NCI-H82 (cell line): ENCODE results near the gene PRKD1.
"Not testable (repeated sequence)": the region's sequence is repeated elsewhere in the genome, so short reads cannot be mapped to it uniquely, and the experiment has no call there.

Source experiments
- DNase-seq: peaks from one replicate; lab custom pipeline; 2025; lab: John Stamatoyannopoulos, UW

Gene PRKD1

GRCh38 chr14:29738950-29739349, 188.7 kb downstream of the PRKD1 start:
- no peak for DNase-seq

DNA sequence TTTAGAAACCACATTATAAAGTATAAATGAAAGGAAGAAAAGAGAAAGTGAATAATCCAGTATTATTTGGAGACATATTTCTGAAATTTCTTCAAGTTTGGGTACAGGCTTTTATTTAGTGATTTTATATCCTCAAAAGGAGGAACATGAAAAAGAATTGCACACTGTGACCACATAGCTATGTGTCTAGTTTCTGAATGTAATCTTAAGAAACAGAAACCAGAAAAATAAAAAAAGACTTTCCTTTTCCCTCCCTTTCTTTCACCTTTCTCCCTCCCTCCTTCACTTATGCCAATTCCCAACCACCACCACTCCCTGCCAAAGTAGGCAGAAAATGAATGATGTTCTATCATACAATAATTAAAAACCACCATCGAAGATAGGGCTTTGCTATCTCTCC, 189.6 kb downstream of the PRKD1 start:
- no peak for DNase-seq

- no peak for DNase-seq
These were observed 192.2 kb downstream of the PRKD1 start for GRCh38 chr14:29735459-29735858.

DNA sequence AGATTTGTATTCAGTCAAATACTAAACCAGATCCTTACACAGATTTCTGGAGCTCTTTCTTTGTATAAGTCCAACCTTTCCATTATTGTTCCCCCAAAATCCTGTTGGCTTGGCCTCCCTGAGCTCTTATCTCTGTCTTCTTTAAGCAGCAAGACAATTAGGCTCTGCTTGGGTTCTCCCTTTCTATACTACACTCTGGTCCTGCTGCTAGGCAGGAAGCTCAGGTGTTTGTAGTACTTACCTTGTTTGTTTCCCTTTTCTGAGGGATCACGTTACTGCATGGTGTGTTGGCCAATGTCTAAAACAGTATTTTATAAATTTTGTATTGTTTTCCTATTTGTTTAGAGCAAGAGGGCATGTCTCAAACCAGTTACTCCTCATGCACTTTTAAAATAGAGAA, 192.9 kb downstream of the PRKD1 start:
- DNase-seq, result no peak

DNA sequence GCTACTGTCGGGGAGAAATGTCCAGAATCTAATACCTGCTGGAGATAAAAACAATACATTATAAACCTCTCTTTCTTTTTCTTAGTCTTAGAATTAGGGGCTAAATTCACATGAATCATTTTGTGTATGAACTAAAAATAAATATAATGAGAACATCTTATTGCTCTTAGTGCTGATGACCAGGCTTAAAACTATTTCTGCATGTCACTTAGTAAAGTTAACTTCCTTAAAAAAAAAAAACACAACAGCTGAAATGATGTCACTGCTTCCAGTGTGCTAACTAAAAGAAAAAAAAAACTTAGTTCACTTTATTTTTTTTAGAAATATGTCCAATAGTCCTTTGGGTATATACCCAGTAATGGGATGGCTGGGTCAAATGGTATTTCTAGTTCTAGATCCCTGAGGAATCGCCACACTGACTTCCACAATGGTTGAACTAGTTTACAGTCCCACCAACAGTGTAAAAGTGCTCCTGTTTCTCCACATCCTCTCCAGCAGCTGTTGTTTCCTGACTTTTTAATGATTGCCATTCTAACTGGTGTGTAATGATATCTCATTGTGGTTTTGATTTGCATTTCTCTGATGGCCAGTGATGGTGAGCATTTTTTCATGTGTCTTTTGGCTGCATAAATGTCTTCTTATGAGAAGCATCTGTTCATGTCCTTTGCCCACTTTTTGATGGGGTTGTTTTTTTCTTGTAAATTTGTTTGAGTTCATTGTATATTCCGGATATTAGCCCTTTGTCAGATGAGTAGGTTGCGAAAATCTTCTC, 200.9 kb downstream of the PRKD1 start:
- DNase-seq, result not testable (repeated sequence)

- no peak for DNase-seq
These were observed 202.7 kb downstream of the PRKD1 start for GRCh38 chr14:29724991-29725390.

GRCh38 chr14:29722831-29723230, 204.8 kb downstream of the PRKD1 start:
- DNase-seq, result no peak

- DNase-seq, result no peak
These were observed 206.1 kb downstream of the PRKD1 start for GRCh38 chr14:29721586-29721985.

- DNase-seq, result no peak
These were observed 209.7 kb downstream of the PRKD1 start for GRCh38 chr14:29717901-29718300.

DNA sequence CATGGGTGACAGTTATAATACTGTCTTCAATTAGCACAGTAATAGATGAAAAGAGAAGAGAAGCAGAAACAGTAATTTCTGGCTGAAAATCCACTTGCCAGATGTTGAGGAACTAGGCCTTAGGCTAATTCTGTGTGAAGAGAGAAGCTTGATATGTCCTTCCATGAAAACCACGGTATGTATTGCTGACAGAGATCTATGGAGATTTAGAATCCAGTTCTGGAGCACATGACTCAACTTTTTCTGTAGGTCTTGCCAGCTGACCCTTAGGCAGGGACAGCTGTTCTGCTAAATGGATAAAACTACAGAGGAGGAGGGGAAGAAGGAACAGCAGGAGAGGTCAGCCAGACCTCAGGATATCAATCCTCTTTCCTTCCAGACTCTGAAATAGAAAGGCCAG, 211.5 kb downstream of the PRKD1 start:
- peak; percentile 12 for DNase-seq

GRCh38 chr14:29712601-29713000, 215.0 kb downstream of the PRKD1 start:
- DNase-seq, result no peak

GRCh38 chr14:29710015-29710414, 217.6 kb downstream of the PRKD1 start:
- DNase-seq, result peak; percentile 1

GRCh38 chr14:29709490-29709889, 218.2 kb downstream of the PRKD1 start:
- DNase-seq, result no peak

DNA sequence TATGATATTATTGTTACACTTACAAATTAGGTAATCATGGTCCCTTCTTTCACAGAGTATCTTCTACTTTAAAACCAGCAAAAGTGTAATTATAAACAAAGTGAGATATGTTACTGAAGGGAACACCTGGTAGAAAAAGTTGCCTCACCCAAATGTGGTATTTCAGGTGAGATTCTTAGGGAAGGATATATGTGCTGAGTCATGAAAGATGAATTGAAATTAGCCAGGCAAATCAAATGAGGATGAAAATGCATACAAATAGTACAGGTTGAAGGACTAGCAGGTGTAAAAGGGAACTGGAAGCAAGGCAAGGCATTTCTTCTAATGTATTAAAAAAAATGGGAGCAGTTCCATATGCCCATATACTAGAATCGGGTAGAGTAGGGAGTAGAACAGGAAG, 220.9 kb downstream of the PRKD1 start:
- DNase-seq, result no peak

DNA sequence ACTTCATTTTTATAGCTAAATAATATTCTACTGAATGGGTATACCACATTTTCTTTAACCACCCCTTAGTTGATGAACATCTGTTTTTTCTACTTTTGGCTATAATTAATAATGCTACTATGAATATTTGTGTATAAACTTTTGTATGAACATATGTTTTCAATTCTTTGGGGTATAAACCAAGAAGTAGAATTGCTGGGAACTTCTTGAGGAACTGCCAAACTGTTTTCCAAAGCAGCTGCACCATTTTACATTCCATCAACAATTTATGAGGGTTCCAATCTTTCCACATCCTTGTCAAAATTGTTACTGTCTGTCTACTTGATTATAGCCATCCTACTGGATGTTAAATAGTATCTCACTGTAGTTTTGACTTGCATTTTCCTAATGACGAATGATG, 221.8 kb downstream of the PRKD1 start:
- DNase-seq, result no peak

- DNase-seq, result not testable (repeated sequence)
These were observed 238.1 kb downstream of the PRKD1 start for GRCh38 chr14:29689597-29689996.

DNA sequence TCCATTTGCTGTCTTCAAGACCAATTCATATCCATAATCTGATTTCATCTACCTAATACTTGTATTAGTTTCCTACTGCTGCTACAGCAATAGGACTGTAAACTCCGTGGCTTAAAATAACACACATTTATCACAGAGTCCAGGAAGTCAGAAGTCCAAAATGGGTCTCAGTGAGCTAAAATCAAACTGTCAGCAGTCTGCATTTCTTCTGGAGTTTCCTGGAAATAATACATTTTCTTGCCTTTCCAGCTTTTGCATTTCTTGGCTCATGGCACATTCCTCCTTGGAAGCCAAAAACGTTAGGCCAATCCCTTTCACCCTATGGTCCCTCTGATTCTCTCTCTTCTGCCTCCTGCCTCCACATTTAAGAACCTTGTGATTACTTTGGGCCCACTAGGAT, 239.8 kb downstream of the PRKD1 start:
- no peak for DNase-seq

GRCh38 chr14:29687071-29687765, 240.4 kb downstream of the PRKD1 start:
- no peak for DNase-seq

- DNase-seq, result no peak
These were observed 242.7 kb downstream of the PRKD1 start for GRCh38 chr14:29684926-29685325.

GRCh38 chr14:29682789-29683188, 244.9 kb downstream of the PRKD1 start:
- no peak for DNase-seq

- no peak for DNase-seq
These were observed 246.3 kb downstream of the PRKD1 start for GRCh38 chr14:29681316-29681715.

DNA sequence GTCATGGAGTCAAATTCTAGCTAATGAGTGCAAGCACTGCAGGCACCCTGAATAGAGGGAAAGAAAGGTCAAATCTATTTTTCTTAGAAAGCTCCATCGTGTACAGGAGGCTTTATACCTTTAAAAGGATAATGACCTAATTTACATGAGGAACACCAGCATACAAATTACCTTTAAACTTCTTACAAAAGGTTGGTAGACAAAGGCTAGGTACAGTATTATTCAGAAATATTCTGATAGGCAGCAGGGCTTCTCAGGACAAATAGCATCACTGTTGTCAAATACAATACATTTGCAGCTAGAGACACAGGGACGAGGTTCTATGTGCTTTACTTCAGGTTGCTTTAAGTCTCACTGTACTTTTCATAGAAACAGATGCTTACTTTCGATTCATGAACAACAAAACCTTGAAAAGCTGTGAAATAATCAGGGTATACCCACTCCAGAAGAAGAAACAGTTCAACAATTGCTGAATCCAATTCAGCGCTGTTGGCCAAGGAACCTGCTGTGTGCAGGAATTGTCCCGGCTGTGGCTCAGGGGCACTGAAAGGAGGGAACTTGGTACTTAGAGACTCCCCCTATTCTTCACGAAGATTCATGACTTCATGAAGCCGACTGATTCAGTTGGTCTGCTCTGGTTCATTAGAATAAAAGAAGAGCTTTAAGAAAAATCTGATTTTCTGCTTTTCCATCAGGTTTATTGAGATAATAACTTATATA, 252.9 kb downstream of the PRKD1 start:
- DNase-seq, result no peak

- no peak for DNase-seq
These were observed 254.8 kb downstream of the PRKD1 start for GRCh38 chr14:29672831-29673230.
